ENCODE measurements around the gene RASGRP1.

RASGRP1 gene

DNA sequence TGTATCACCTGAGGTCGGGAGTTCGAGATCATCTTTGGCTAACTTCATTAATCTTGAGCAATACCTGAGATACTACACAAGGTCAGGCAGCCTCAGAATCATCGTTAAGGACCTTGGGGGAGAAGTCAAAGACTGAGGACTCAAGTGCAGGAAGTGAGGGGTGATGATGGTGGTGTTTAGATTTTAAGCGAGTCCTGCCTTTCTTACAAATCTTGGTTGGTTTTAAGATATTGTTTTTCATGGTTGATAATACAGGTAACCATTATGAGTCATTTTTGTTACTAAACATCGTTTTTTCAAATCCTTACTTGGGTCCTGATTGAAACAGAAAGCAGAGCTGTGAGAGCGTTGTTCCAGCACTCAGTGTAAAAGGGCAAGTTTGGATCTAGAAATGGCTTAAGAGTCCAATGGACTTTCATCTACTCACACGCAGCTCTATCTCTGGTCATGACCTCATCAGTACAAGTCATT, 4.1 kb downstream of the RASGRP1 start:
- no peak overlapping the region for H3K4me3 ChIP-seq (ENCODE audit: low read length)
- H3K36me3 ChIP-seq (ENCODE audit: control insufficient read depth, insufficient read depth, low read length), result no peaks in the 10 kb centered on the region
- peaks cover 4% of the 10 kb centered on the region for H3K27me3 ChIP-seq (ENCODE audit: control insufficient read depth, insufficient read depth, low read length)
- H3K4me1 ChIP-seq (ENCODE audit: control insufficient read depth, insufficient read depth, low read length), result no peaks in the 10 kb centered on the region
- no peak overlapping the region for H3K9ac ChIP-seq (ENCODE audit: low read length)
- H3K27ac ChIP-seq (ENCODE audit: low read depth, low read length), result no peak overlapping the region

DNA sequence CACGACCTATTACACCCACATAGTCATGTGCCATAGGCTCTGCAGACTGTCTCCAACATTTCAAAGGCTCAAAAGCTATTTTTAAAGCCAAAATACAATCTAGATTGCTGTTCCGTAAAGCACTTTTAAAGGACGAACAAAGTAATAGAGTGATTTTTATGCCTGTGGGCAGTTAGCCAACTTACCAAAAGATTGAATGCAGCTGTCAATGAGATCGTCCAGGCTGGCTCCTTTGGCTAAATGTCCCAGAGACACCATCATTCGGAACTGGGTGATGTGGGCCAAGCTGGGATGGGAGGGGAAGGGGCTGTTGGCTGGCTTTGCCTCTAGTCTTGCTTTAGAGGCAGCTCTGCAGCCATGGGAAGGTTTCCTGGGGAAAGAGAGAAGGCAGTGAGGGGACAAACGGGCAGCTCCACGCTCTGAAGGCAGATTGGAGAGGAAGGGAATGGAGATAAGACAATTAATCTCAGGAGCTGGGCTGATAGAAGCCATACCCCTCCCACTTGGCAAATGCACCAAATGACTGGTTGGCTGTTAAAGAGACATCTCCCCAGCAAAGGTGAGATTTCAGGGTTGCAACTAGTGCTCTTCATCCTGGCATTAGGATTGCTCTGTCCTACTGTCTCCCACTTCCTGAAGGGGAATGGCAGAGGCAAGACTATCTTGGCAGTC, 4.8 kb downstream of the RASGRP1 start:
- Histone ChIP-seq H3K9ac (ENCODE audit: low read length) (no peak overlapping the region), H3K27me3 (ENCODE audit: control insufficient read depth, insufficient read depth, low read length) (no peaks in the 10 kb centered on the region), H3K27ac (ENCODE audit: low read depth, low read length) (no peak overlapping the region), H3K36me3 (ENCODE audit: control insufficient read depth, insufficient read depth, low read length) (no peaks in the 10 kb centered on the region), H3K4me3 (ENCODE audit: low read length) (no peak overlapping the region), H3K4me1 (ENCODE audit: control insufficient read depth, insufficient read depth, low read length) (no peaks in the 10 kb centered on the region)

DNA sequence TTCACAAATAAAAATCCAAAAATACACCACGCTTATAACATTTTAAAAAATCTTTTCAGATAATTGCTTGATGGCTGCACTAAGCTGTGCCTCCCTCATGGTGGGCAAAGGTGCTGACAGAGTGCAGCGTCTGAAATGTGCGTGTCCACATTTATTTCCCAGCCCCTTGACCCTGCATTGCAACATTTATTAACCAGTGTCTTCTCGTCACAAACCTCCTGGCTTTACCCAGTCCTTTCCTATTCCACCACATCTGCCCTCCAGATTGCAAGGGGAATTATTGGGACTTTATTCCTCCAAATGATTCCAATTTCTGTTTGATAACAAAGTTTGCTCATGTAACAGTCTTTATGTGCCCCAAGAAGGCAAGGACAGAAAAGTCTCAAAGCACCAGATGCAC, 5.5 kb downstream of the RASGRP1 start:
- H3K9ac ChIP-seq (ENCODE audit: low read length), result no peak overlapping the region
- H3K27me3 ChIP-seq (ENCODE audit: control insufficient read depth, insufficient read depth, low read length), result no peaks in the 10 kb centered on the region
- no peak overlapping the region for H3K27ac ChIP-seq (ENCODE audit: low read depth, low read length)
- no peaks in the 10 kb centered on the region for H3K4me1 ChIP-seq (ENCODE audit: control insufficient read depth, insufficient read depth, low read length)
- H3K4me3 ChIP-seq (ENCODE audit: low read length), result no peak overlapping the region
- no peaks in the 10 kb centered on the region for H3K36me3 ChIP-seq (ENCODE audit: control insufficient read depth, insufficient read depth, low read length)

- Histone ChIP-seq H3K27ac (ENCODE audit: low read depth, low read length) (no peak overlapping the region), H3K9ac (ENCODE audit: low read length) (no peak overlapping the region), H3K4me3 (ENCODE audit: low read length) (no peak overlapping the region), H3K4me1 (ENCODE audit: control insufficient read depth, insufficient read depth, low read length) (no peaks in the 10 kb centered on the region), H3K27me3 (ENCODE audit: control insufficient read depth, insufficient read depth, low read length) (no peaks in the 10 kb centered on the region), H3K36me3 (ENCODE audit: control insufficient read depth, insufficient read depth, low read length) (no peaks in the 10 kb centered on the region)
These were observed 6.1 kb downstream of the RASGRP1 start for GRCh38 chr15:38558372-38559059.

- H3K36me3 ChIP-seq (ENCODE audit: control insufficient read depth, insufficient read depth, low read length), result no peaks in the 10 kb centered on the region
- no peak overlapping the region for H3K9ac ChIP-seq (ENCODE audit: low read length)
- H3K27ac ChIP-seq (ENCODE audit: low read depth, low read length), result no peak overlapping the region
- H3K27me3 ChIP-seq (ENCODE audit: control insufficient read depth, insufficient read depth, low read length), result no peaks in the 10 kb centered on the region
- no peak overlapping the region for H3K4me3 ChIP-seq (ENCODE audit: low read length)
- no peaks in the 10 kb centered on the region for H3K4me1 ChIP-seq (ENCODE audit: control insufficient read depth, insufficient read depth, low read length)
These were observed 6.7 kb downstream of the RASGRP1 start for GRCh38 chr15:38557921-38558320.

DNA sequence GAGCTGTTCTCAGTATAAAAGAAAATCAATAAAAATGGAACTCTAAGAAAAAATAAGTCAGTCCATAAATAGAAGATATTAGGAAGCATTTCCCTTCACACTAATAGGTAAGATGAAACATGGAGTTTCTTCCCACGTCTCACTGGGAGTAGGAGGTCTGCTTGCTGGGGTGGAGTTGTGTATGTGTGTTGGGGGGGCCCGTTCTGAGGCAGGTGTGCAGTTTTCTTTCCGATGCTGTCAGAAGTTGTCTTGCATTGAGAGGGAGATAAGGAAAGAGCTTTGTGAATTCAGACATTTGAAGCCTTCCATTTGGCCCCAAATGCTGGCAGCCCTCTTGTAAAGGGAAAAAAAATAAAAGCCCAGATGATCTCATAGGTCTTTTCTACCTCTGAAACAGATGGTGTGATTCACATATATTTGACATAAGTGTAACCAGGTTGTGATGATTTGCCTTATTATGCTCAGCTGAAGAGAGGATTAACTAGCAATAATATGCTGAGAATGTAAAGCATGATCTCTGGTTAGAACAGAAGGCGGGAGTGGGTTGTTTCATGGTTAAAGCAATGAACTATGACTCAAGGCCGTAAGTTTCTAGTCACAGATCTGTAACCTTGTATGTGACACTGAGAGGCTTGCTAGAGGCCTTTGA, 8.8 kb downstream of the RASGRP1 start:
- Histone ChIP-seq H3K4me3 (ENCODE audit: low read length) (no peak overlapping the region), H3K4me1 (ENCODE audit: control insufficient read depth, insufficient read depth, low read length) (no peaks in the 10 kb centered on the region), H3K9ac (ENCODE audit: low read length) (no peak overlapping the region), H3K27me3 (ENCODE audit: control insufficient read depth, insufficient read depth, low read length) (no peaks in the 10 kb centered on the region), H3K36me3 (ENCODE audit: control insufficient read depth, insufficient read depth, low read length) (no peaks in the 10 kb centered on the region), H3K27ac (ENCODE audit: low read depth, low read length) (no peak overlapping the region)

DNA sequence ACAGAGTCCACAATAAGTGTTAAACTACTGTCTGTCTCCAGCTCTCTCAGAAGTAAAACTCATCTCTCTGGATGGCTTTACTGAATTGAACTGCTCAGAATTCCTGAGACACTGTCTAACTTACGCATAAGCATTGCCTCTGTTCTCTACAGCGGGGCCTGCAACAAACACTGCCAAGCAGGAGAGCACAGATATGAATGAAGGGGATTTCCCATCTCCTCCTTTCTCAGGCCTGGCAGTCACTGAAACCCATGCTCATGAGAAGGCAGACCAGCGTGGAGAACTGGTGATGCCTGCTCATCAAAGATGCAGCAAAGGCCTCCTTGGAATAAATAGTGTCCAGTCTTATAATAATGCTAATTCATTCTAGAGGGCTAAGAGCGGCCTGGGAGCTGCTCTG, 10.3 kb downstream of the RASGRP1 start:
- H3K4me1 ChIP-seq (ENCODE audit: control insufficient read depth, insufficient read depth, low read length), result no peaks in the 10 kb centered on the region
- no peaks in the 10 kb centered on the region for H3K36me3 ChIP-seq (ENCODE audit: control insufficient read depth, insufficient read depth, low read length)
- no peak overlapping the region for H3K9ac ChIP-seq (ENCODE audit: low read length)
- no peak overlapping the region for H3K4me3 ChIP-seq (ENCODE audit: low read length)
- no peaks in the 10 kb centered on the region for H3K27me3 ChIP-seq (ENCODE audit: control insufficient read depth, insufficient read depth, low read length)
- H3K27ac ChIP-seq (ENCODE audit: low read depth, low read length), result no peak overlapping the region

DNA sequence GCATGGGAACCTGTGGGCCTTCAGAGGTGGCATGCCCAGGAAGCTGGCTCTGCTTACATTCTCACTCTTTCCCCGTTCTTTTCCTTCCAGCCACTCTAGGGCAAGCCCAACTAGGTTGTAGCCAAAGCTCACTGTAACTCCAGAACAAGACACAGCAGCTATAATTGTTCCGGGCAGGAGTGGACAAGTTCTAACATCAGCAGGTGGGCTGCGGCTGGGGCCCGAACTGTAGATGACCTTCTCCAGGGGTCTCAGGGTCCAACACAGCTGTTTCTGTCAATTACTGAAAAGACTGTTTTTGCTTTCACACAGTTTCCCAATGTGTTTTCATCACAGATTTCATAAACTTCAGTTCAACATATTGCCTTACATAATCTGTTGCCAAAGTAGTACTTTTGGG, 11.5 kb downstream of the RASGRP1 start:
- Histone ChIP-seq H3K4me1 (ENCODE audit: control insufficient read depth, insufficient read depth, low read length) (no peaks in the 10 kb centered on the region), H3K27ac (ENCODE audit: low read depth, low read length) (no peak overlapping the region)

DNA sequence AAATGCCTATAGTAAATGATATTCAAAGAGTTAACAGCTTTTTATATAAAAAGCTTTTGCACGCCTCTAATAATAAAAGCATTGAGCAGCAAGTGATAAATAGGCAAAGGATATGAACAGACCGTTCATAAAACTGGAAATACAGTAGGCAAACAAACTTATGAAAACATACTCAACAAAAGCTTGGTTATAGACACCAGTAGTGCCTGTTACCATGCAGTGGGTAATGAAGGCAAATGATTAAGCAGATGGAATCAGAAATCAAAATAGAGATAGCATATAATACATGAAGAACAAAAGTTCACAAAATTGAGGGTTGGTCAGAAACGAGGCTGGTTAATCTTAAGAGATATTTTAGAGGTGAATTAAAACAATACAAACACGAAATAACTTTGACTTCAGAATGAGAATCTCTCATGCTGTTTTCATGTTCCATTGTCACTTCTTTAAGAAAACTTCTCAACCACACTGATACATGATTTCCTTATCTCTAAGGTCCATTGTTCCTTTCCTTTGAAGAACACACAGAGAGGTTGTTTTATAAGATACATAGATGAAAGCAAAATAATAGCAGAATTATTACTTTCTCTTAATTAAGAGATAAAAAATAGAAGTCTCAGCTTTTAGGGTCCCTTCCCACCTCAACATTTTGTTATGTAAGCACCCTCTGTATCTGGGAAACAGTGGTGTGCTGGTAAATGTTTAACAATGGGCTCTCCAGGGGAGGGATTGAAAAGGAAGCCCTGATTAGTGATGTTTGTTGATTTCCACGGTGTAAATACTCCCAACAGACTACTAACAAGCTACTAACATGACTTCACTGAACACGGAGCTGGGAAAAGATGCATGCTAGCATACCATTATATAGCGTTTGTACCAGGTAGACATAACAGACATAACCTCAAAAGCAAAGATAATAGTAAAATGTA, 12.6 kb downstream of the RASGRP1 start:
- Histone ChIP-seq H3K36me3 (ENCODE audit: control insufficient read depth, insufficient read depth, low read length) (no peaks in the 10 kb centered on the region), H3K9ac (ENCODE audit: low read length) (no peak overlapping the region), H3K4me3 (ENCODE audit: low read length) (no peak overlapping the region), H3K27me3 (ENCODE audit: control insufficient read depth, insufficient read depth, low read length) (no peaks in the 10 kb centered on the region), H3K4me1 (ENCODE audit: control insufficient read depth, insufficient read depth, low read length) (no peaks in the 10 kb centered on the region), H3K27ac (ENCODE audit: low read depth, low read length) (no peak overlapping the region)

More for the DNA sequence above, 11.5 kb downstream of the RASGRP1 start:
- no peak overlapping the region for H3K4me3 ChIP-seq (ENCODE audit: low read length)
- no peaks in the 10 kb centered on the region for H3K36me3 ChIP-seq (ENCODE audit: control insufficient read depth, insufficient read depth, low read length)
- H3K9ac ChIP-seq (ENCODE audit: low read length), result no peak overlapping the region
- no peaks in the 10 kb centered on the region for H3K27me3 ChIP-seq (ENCODE audit: control insufficient read depth, insufficient read depth, low read length)

DNA sequence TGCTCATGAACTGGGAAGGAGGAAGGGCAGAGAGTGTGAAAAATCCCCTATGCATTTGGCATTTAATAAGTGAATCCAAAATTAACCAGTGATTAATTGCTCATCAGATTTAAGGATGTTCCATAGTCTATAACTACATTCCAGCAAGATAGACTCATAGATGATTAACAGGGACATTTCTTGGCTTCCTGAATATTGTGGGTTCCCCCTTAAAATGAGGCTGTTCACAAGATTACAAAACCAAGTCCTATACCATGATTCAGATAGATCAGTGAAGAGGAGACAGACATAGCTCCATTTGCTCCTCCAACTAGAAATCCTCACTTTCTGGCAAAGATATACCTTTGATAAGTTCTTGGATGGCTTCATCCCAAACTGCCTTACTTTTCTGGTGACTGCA, 15.4 kb downstream of the RASGRP1 start:
- Histone ChIP-seq H3K4me1 (ENCODE audit: control insufficient read depth, insufficient read depth, low read length) (no peaks in the 10 kb centered on the region), H3K4me3 (ENCODE audit: low read length) (no peak overlapping the region), H3K27me3 (ENCODE audit: control insufficient read depth, insufficient read depth, low read length) (no peaks in the 10 kb centered on the region), H3K27ac (ENCODE audit: low read depth, low read length) (no peak overlapping the region), H3K9ac (ENCODE audit: low read length) (no peak overlapping the region), H3K36me3 (ENCODE audit: control insufficient read depth, insufficient read depth, low read length) (no peaks in the 10 kb centered on the region)

- Histone ChIP-seq H3K27me3 (ENCODE audit: control insufficient read depth, insufficient read depth, low read length) (no peaks in the 10 kb centered on the region), H3K4me1 (ENCODE audit: control insufficient read depth, insufficient read depth, low read length) (no peaks in the 10 kb centered on the region), H3K4me3 (ENCODE audit: low read length) (no peak overlapping the region), H3K36me3 (ENCODE audit: control insufficient read depth, insufficient read depth, low read length) (no peaks in the 10 kb centered on the region), H3K27ac (ENCODE audit: low read depth, low read length) (no peak overlapping the region), H3K9ac (ENCODE audit: low read length) (no peak overlapping the region)
These were observed 17.2 kb downstream of the RASGRP1 start for GRCh38 chr15:38547255-38547997.

Measured in rectal smooth muscle tissue (tissue), 1 donor.